Neural progenitor cell (in vitro differentiated cells): ENCODE data around the gene CPA4. TPM values are rescaled to one million over a fixed set of nuclear protein-coding genes. Genes with fewer than 3 reads are reported as not detected.

Experiments
- DNase-seq: peaks from one replicate; pipeline ENCODE4 v3.0.0-alpha.2; 2016; ENCODE audit warnings: low spot score
- H2AFZ ChIP-seq: fragments of 200-600 bp; sonication (generic); replicated peaks from 2 replicates; pipeline ENCODE4 v1.6.1; 2016; ENCODE audit warnings: antibody characterized with exemption
- H3F3A ChIP-seq: fragments of 200-600 bp; sonication (generic); 2 replicates; pipeline ENCODE4 v1.6.1; 2016; ENCODE audit warnings: antibody characterized with exemption, low read depth
- H3K27ac ChIP-seq: fragments of 200-600 bp; sonication (generic); 2 replicates; pipeline ENCODE4 v1.5.1; 2016; ENCODE audit warnings: mild to moderate bottlenecking
- H3K27me3 ChIP-seq: fragments of 200-600 bp; sonication (generic); 2 replicates; pipeline ENCODE4 v1.6.1; 2016; ENCODE audit warnings: mild to moderate bottlenecking, moderate library complexity
- H3K36me3 ChIP-seq: fragments of 200-600 bp; sonication (generic); 2 replicates; pipeline ENCODE4 v1.5.1; 2016
- H3K4me1 ChIP-seq: fragments of 200-600 bp; sonication (generic); 2 replicates; pipeline ENCODE4 v1.6.1; 2016; ENCODE audit warnings: mixed run types
- H3K4me2 ChIP-seq: fragments of 200-600 bp; sonication (generic); 2 replicates; pipeline ENCODE4 v1.6.1; 2016
- H3K4me3 ChIP-seq: fragments of 200-600 bp; sonication (generic); 2 replicates; pipeline ENCODE4 v1.5.1; 2016
- H3K79me2 ChIP-seq: fragments of 200-600 bp; sonication (generic); 2 replicates; pipeline ENCODE4 v1.6.1; 2016; ENCODE audit warnings: low read depth
- H3K9ac ChIP-seq: fragments of 200-600 bp; sonication (generic); 2 replicates; pipeline ENCODE4 v1.6.1; 2016
- H3K9me3 ChIP-seq: fragments of 200-600 bp; sonication (generic); 2 replicates; pipeline ENCODE4 v1.5.1; 2016; ENCODE audit warnings: low read depth
- H4K20me1 ChIP-seq: fragments of 200-600 bp; sonication (generic); 2 replicates; pipeline ENCODE4 v1.6.1; 2016; ENCODE audit warnings: low read depth
- H3K27ac Mint-ChIP-seq: 3 replicates; pipeline ENCODE4 v1.8.0; 2021; ENCODE audit warnings: mixed read lengths
- H3K27me3 Mint-ChIP-seq: 2 replicates; pipeline ENCODE4 v1.8.0; 2022; ENCODE audit warnings: low read depth, mild to moderate bottlenecking, inconsistent platforms, moderate library complexity, mixed read lengths; ENCODE audit not compliant: insufficient read depth
- H3K36me3 Mint-ChIP-seq: 3 replicates; pipeline ENCODE4 v1.8.0; 2021; ENCODE audit warnings: mixed read lengths
- H3K4me1 Mint-ChIP-seq: 3 replicates; pipeline ENCODE4 v1.8.0; 2021; ENCODE audit warnings: mixed read lengths
- H3K4me3 Mint-ChIP-seq: 3 replicates; pipeline ENCODE4 v1.8.0; 2021; ENCODE audit warnings: mild to moderate bottlenecking, moderate library complexity, mixed read lengths
- H3K9me3 Mint-ChIP-seq: 3 replicates; pipeline ENCODE4 v1.8.0; 2020; ENCODE audit warnings: mixed read lengths
- EZH2 ChIP-seq: fragments of 200-600 bp; sonication (generic); IDR thresholded peaks from 2 replicates; pipeline ENCODE4 v1.6.1; 2017; ENCODE audit warnings: antibody characterized with exemption, mild to moderate bottlenecking, moderate library complexity
- EZH2phosphoT487 ChIP-seq: fragments of 200-600 bp; sonication (generic); IDR thresholded peaks from 2 replicates; pipeline ENCODE4 v1.6.1; 2017; ENCODE audit warnings: antibody characterized with exemption
- total RNA-seq: library from RNA; depleted of rRNA; stranded (reverse); fragments of >200 nt; gene quantifications from 2 replicates; pipeline ENCODE4 v1.2.3, GENCODE V29; 2015; ENCODE audit warnings: low replicate concordance
- TF ChIP-seq, protein P1 (sequence below): fragments of 200-600 bp; sonication (generic); IDR thresholded peaks from 2 replicates; pipeline ENCODE4 v1.5.1; 2017; ENCODE audit warnings: antibody characterized with exemption, mild to moderate bottlenecking

Gene CPA4
- total RNA-seq, 1 donor from 2014 or later = not detected

DNA sequence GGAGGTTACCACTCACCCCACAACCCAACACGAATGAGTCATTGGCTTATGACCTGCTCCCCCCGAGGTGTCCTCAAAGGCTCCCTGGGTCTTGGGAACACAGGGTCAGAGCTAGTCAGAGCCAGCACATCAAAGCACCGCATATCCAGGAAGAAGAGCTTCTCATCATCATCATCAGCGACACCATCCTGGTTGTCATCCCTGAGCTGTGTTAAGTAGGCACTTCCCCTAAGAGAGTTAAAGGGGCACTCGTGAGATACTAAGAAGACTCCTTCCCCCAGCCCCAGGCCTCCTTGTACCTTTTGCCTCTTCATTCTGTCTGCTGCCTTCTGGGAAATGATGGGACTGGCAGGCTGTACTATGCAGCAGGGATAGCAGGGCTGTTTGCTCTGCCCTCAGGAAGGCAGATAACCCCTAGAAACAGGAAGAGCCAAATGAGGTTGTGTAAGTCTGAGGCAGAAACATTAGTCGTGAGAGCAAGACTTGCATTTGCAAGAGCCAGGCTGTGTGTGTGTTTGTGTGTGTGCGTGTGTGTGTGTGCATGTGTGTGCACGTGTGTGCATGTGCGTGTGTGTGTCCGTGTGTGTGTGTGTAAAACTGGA, 76.2 kb downstream of the CPA4 start:
- peaks cover 3% of the 10 kb centered on the region for H3K9me3 Mint-ChIP-seq
- TF ChIP-seq EZH2 (no peak), EZH2phosphoT487 (no peak)
- TF ChIP-seq, protein P1, sequence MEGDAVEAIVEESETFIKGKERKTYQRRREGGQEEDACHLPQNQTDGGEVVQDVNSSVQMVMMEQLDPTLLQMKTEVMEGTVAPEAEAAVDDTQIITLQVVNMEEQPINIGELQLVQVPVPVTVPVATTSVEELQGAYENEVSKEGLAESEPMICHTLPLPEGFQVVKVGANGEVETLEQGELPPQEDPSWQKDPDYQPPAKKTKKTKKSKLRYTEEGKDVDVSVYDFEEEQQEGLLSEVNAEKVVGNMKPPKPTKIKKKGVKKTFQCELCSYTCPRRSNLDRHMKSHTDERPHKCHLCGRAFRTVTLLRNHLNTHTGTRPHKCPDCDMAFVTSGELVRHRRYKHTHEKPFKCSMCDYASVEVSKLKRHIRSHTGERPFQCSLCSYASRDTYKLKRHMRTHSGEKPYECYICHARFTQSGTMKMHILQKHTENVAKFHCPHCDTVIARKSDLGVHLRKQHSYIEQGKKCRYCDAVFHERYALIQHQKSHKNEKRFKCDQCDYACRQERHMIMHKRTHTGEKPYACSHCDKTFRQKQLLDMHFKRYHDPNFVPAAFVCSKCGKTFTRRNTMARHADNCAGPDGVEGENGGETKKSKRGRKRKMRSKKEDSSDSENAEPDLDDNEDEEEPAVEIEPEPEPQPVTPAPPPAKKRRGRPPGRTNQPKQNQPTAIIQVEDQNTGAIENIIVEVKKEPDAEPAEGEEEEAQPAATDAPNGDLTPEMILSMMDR = no peak
- peaks cover 66% of the 10 kb centered on the region for H3K4me1 Mint-ChIP-seq
- DNase-seq = no peak
- H3K4me3 Mint-ChIP-seq = no peak overlapping the region
- H3K27me3 Mint-ChIP-seq = peaks cover 12% of the 10 kb centered on the region
- Histone ChIP-seq H3F3A (no peaks in the 10 kb centered on the region), H3K27me3 (no peaks in the 10 kb centered on the region), H3K36me3 (no peaks in the 10 kb centered on the region), H3K9ac (no peak overlapping the region), H2AFZ (no peak overlapping the region), H3K79me2 (no peaks in the 10 kb centered on the region), H3K4me2 (no peak overlapping the region), H3K9me3 (no peaks in the 10 kb centered on the region), H3K4me1 (peaks cover 10% of the 10 kb centered on the region), H4K20me1 (no peaks in the 10 kb centered on the region), H3K27ac (no peak overlapping the region), H3K4me3 (no peak overlapping the region)
- H3K27ac Mint-ChIP-seq = peak overlapping the region; percentile 78
- peaks cover 3% of the 10 kb centered on the region for H3K36me3 Mint-ChIP-seq

DNA sequence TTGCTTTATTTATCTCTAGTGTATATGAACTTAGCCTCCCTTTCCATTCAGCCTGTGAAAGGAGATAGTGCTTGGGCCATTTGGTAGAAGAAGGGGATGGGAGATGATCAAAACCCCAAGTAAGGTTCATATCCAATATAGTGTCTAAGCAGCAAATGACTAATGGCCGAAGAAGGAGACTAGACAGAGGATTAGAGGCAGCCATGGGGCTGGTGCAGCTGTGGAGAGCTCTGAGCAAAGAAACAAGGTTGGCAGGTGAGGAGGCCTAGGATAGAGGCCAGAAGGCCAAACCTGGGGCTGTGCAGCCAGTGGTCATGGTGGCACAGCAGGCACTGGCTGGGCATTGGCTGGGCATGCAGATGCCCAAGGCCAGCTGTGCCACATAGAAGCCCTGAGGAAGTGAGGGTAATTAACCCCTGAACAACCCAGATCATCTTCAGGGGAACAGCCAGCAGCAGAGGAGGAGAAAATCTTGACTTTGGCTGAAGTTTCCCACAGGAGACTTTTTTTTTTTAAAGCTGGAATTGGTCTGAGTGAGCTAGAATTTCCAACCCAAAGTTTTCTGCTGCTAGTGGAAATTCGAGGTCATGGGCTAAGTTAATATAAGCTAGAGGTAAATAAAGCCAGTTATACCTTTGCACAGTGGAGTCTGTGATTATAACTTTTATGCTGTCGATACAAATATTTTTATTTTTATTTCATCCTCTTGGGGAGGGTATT, 77.0 kb downstream of the CPA4 start:
- Histone ChIP-seq H3K27me3 (no peaks in the 10 kb centered on the region), H3K4me1 (peaks cover 10% of the 10 kb centered on the region), H3F3A (no peaks in the 10 kb centered on the region), H3K27ac (no peak overlapping the region), H4K20me1 (no peaks in the 10 kb centered on the region), H3K4me3 (no peak overlapping the region), H3K79me2 (no peaks in the 10 kb centered on the region), H3K36me3 (no peaks in the 10 kb centered on the region), H3K9me3 (no peaks in the 10 kb centered on the region), H3K4me2 (no peak overlapping the region), H2AFZ (no peak overlapping the region), H3K9ac (no peak overlapping the region)
- H3K27ac Mint-ChIP-seq = peak overlapping the region; percentile 67
- no peak overlapping the region for H3K4me3 Mint-ChIP-seq
- H3K9me3 Mint-ChIP-seq = peaks cover 3% of the 10 kb centered on the region
- TF ChIP-seq EZH2phosphoT487 = no peak
- TF ChIP-seq, protein P1 = no peak
- TF ChIP-seq EZH2 = no peak
- H3K4me1 Mint-ChIP-seq = peaks cover 69% of the 10 kb centered on the region
- no peak for DNase-seq
- peaks cover 3% of the 10 kb centered on the region for H3K36me3 Mint-ChIP-seq
- H3K27me3 Mint-ChIP-seq = peaks cover 10% of the 10 kb centered on the region

DNA sequence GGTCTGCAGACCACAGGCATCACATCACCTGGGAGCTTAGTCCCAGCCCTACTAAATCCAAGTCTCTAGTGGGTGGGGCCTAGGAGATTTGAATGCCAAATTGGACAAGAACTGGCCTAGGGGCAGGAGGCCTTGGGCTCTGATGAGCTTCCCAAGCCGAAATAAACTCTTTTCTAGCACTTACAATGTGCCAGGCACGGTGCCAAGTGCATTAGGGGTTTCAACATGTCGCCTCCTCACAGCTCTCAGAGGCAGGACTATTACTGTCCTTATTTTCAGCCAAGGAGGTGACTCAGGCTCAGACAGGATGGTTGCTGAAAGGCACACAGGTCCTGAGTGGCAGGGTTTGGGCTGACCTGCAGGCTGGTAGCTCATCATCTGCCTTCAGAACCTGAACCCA, 78.1 kb downstream of the CPA4 start:
- Histone ChIP-seq H3K27ac (no peak overlapping the region), H3K4me1 (peaks cover 10% of the 10 kb centered on the region)

More for the DNA sequence above, 78.1 kb downstream of the CPA4 start:
- DNase-seq = no peak
- TF ChIP-seq, protein P1 = no peak
- no peak for TF ChIP-seq EZH2
- no peak for TF ChIP-seq EZH2phosphoT487
- no peak overlapping the region for H3K27ac Mint-ChIP-seq
- Histone ChIP-seq H3K27me3 (no peaks in the 10 kb centered on the region), H2AFZ (no peak overlapping the region), H3K9me3 (no peaks in the 10 kb centered on the region), H3K36me3 (no peaks in the 10 kb centered on the region), H4K20me1 (no peaks in the 10 kb centered on the region), H3K4me2 (no peak overlapping the region), H3F3A (no peaks in the 10 kb centered on the region), H3K79me2 (no peaks in the 10 kb centered on the region), H3K9ac (no peak overlapping the region), H3K4me3 (no peak overlapping the region)
- H3K27me3 Mint-ChIP-seq = peaks cover 10% of the 10 kb centered on the region
- peaks cover 59% of the 10 kb centered on the region for H3K4me1 Mint-ChIP-seq
- H3K9me3 Mint-ChIP-seq = peaks cover 10% of the 10 kb centered on the region
- no peak overlapping the region for H3K4me3 Mint-ChIP-seq
- H3K36me3 Mint-ChIP-seq = peaks cover 4% of the 10 kb centered on the region
